ENCODE data around the gene COLEC12.

Gene COLEC12

DNA sequence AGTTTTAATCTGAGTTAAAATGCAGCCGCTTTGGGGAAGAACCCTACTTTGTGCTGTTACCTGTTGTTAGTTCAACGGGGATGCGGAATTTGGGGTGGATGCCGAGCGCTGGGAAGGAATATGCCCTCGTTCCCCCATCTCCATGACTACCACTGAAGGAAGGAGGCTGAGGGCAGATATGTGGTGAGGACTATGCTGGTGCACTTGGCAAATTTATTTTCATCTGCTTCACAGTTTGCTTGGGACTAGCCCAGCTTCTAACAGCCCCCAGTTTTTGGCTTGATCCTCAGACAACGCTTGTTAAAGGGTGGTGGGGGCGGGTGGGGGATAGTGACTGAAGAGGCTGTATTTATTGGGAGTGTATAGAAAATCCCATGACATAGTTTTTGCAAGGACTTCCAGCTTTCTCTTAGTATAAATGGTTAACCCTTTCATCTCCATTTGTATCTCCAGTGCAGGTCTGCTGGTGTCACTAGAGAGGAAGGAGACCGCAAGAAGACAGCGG, 100.8 kb downstream of the COLEC12 start:
- no peak overlapping the region for H3K4me3 ChIP-seq (ENCODE audit: low read length)
- no peak for DNase-seq (ENCODE audit: low read depth)
- TF ChIP-seq, protein P1, sequence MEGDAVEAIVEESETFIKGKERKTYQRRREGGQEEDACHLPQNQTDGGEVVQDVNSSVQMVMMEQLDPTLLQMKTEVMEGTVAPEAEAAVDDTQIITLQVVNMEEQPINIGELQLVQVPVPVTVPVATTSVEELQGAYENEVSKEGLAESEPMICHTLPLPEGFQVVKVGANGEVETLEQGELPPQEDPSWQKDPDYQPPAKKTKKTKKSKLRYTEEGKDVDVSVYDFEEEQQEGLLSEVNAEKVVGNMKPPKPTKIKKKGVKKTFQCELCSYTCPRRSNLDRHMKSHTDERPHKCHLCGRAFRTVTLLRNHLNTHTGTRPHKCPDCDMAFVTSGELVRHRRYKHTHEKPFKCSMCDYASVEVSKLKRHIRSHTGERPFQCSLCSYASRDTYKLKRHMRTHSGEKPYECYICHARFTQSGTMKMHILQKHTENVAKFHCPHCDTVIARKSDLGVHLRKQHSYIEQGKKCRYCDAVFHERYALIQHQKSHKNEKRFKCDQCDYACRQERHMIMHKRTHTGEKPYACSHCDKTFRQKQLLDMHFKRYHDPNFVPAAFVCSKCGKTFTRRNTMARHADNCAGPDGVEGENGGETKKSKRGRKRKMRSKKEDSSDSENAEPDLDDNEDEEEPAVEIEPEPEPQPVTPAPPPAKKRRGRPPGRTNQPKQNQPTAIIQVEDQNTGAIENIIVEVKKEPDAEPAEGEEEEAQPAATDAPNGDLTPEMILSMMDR (IDR thresholded peaks at IDR 0.05; ENCODE audit: insufficient read depth, low read depth, low read length, missing control alignments) = no peak

DNA sequence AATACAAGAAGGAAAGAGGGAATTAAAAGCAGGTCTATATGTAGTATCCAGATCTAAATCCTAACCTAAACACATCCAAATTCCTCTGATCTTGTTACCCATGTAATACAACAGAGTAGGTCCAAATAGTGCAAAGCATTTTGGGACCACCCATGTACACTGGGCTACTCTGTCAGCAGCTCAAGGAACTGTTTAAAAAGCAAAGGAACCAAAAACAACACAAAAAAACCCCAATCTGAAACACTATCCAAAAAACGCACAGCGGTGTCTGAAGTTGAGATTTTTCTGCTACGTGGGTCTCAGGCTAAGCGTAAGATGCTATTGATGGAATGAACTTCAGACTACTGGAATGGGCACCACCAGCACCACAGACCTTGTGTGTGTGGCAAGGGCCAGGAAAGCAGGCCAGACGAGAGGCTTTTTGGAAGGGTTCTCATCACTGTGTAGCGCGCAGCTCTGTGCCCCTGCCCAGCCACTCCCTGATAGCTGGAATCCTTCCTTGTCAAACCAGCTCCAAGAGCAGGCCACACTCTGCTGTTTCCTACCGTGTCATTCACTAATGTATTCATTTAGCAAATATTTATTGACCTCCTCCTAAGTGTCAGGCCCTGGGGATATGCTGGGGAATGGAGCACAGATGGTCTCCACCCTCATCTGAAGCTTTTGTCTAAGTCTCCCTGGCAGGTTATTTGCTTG, 101.4 kb downstream of the COLEC12 start:
- H3K4me3 ChIP-seq (ENCODE audit: low read length) = no peak overlapping the region
- peak; percentile 3 for DNase-seq (ENCODE audit: low read depth)
- TF ChIP-seq, protein P1 (IDR thresholded peaks at IDR 0.05; ENCODE audit: insufficient read depth, low read depth, low read length, missing control alignments) = no peak

DNA sequence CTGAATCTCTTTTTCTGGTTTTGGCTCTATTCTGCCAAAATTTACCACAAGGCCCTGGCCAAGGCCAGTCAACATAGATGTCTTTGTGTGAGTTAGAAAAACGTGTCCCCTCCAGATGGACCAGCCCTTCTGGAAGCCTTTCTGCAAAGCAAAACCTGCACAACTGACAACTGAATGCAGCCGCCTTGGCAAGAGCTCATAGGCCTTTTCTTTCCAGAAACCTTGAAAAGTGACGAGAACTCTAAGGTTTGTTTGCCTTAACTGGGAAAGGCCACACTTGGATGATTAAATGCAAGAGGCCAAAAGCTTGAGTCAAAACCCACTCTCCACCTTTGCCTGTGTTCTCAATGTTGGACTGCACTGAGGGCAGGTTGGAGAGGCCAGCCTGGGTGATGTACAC, 103.9 kb downstream of the COLEC12 start:
- TF ChIP-seq, protein P1 (IDR thresholded peaks at IDR 0.05; ENCODE audit: insufficient read depth, low read depth, low read length, missing control alignments) = no peak
- H3K4me3 ChIP-seq (ENCODE audit: low read length) = no peak overlapping the region
- no peak for DNase-seq (ENCODE audit: low read depth)

DNA sequence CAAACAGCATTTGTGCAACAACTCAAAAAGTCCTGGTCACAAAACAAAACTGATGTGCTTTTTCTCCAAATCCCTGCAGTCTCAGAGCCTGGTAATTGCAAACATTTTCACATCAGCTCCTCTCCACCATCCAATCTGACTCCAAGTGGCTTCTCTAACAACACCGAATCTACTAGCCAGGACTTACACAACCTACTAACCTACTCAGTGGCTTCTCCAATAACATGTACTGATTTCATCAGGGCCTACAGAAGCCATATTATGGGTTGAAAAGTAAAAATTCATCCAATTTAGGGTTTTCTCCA, 104.3 kb downstream of the COLEC12 start:
- TF ChIP-seq, protein P1 (IDR thresholded peaks at IDR 0.05; ENCODE audit: insufficient read depth, low read depth, low read length, missing control alignments) = no peak
- DNase-seq (ENCODE audit: low read depth) = no peak
- no peak overlapping the region for H3K4me3 ChIP-seq (ENCODE audit: low read length)

DNA sequence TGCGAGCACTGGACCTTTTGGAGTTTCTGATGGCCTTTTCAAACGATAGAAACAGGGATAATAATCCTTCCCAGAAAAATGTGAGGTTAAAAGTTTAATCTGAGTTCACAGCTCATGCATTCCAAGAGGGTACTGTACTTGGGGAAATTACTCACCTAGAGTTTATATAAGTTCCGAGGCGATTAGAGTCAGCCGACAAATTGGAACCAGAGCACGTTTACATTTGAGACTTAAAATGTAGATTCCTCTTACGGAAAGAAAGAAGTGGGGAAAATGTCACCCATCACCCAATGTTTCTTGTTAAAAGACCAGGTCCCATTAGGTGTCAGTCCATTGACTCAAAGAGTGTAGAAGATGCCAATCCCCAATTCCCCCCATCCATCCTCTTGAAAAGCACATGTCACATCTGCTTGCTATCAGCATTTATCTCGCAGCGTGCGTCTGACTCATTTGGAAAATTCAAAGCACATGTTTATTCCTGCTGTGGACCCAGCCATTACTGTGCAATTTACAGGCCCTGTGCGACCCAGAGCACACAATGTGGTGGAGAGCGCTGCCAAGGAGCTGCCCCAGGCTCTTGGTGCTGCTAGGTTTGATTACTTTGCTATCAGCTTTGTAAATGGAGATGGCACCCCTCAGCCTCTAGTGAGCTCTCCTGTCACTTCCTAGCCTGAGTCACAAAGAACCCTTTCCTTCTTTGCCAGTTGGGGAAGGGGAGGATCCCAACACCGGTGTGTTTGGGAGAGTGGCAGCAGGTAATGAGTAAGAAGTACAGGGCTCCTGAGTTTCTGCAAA, 104.8 kb downstream of the COLEC12 start:
- no peak overlapping the region for H3K4me3 ChIP-seq (ENCODE audit: low read length)
- no peak for DNase-seq (ENCODE audit: low read depth)
- TF ChIP-seq, protein P1 (IDR thresholded peaks at IDR 0.05; ENCODE audit: insufficient read depth, low read depth, low read length, missing control alignments) = no peak

DNA sequence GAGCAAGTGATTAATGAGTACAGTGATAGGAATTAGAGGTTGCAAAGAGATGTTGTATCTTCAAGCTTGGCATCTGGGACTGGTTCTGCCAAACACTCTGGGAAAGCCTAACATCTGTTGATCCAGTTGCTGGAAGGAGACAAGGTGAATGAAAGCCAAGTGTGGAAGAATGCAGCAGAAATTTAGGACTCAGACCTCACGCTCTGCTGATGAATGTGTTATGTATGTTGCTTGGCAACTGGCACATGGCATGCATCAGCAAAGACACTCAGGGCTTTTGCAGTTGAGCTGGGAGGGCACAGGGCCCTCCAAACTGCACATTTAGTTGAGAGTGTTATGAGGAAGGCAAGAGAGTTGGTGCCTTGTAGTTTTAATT, 105.5 kb downstream of the COLEC12 start:
- no peak overlapping the region for H3K4me3 ChIP-seq (ENCODE audit: low read length)
- no peak for DNase-seq (ENCODE audit: low read depth)
- TF ChIP-seq, protein P1 (IDR thresholded peaks at IDR 0.05; ENCODE audit: insufficient read depth, low read depth, low read length, missing control alignments) = no peak
